NCI-H2227 (cell line): ENCODE results near the gene CAMKMT.

ENCODE experiments used
- DNase-seq: peaks from one replicate; lab custom pipeline; 2025; ENCODE audit not compliant: unreplicated experiment; lab: John Stamatoyannopoulos, UW

Gene CAMKMT

DNA sequence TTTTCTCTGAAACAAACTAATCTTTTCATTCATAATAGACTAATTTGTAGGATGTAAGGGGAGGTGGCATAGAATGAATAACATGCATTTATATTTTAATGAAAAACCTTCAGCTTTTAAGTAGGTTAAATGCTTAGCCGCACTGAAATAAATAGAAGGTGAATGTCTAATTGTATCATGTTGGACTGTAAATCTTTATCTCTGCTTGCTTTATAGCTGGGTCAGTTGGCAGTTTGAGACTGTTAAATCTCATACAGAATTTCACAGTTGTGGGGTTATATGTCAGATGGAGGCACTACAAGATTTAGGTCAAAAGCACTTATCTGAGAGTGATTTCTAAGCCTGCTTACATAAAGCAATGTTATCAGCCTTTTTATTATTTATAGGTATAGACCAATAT, 405.0 kb downstream of the CAMKMT start:
- DNase-seq, result no peak

DNA sequence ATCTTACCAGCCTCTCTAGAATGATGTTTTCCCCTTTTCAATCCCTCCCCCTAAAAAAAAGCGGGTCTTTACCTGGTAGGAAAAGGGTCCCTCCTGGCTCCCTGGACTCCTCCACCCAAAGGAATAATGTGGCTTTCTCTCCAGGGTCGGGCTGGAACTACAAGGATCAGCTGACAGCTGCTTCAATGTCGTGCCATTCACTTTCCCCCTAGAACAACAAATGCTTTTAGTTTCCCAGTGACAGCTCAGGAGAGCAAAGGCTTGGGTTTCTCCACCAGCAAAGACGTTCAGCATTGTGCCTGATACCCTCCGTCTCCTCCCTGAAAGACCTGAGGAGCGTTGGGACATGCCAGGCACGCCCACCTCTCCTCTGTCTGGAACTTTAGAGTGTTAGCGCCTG, 405.9 kb downstream of the CAMKMT start:
- DNase-seq, result no peak

DNA sequence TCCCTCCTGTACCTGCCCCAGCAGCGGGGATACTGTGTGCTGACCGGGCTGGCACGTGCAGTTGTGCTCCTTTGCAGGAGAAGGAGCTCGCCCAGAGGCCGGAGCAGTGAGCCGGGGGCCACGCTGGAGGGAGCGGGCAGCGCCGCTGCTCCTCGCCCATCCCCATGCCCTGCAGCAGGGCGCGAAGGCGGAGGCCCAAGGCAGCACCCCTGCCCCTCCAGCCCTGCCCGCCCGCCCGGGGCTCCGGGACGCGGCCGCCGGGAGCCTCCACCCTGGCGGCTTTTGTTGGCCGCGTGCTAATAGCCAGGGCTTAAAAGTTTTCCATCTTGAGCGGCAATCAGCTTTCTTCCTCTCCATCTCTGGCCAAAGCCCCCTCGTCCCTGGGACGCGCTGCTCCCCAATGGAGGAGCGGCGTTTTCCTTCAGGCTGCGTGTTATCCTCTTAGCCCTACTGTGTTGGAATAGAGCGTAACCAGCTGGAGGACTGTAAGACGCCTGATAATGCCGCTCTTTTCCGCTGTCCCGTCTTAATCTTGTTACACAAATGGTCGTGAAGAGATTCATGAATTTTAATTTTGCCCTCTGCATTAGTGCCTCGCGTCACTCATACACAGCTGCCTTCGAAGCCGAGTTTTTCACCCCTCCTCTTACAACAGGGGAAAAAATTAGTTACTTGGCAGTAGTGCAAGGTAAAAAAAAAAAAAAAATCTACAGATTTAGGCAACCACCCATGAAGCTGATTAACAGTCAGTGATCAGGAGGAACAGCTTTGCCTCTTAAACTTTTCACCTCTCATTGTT, 406.9 kb downstream of the CAMKMT start:
- DNase-seq, result peak; percentile 41

DNA sequence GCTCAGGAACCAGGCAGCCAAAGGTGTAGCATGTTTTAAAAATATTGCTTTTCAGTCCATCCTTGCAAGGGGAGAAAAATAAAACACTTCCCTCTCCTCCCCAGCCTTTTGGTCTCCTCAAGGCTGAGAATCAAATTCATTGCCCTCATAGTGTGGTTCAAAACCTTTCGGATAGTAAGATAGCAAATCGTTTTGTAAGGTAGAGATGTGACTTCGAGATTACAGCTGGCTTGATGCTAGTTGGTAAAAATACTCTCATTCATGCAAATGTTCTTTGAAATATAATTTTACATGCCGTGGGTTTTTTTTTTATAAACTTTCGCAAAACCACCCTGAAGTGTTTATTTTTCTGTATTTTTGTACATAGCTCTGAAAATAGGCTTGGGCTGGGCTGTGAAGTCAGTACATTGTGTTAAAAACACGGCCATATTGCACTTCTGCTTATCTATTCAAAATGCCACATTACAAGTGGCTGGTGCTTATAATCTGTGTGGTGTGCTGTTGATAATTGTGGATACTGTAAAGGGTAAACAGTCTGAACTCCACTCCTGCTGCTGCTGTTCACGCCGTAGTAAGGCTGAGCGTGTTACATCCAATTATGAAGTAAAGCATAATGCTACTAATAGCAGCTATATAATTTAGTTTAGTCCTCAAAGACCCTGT, 407.7 kb downstream of the CAMKMT start:
- no peak for DNase-seq

DNA sequence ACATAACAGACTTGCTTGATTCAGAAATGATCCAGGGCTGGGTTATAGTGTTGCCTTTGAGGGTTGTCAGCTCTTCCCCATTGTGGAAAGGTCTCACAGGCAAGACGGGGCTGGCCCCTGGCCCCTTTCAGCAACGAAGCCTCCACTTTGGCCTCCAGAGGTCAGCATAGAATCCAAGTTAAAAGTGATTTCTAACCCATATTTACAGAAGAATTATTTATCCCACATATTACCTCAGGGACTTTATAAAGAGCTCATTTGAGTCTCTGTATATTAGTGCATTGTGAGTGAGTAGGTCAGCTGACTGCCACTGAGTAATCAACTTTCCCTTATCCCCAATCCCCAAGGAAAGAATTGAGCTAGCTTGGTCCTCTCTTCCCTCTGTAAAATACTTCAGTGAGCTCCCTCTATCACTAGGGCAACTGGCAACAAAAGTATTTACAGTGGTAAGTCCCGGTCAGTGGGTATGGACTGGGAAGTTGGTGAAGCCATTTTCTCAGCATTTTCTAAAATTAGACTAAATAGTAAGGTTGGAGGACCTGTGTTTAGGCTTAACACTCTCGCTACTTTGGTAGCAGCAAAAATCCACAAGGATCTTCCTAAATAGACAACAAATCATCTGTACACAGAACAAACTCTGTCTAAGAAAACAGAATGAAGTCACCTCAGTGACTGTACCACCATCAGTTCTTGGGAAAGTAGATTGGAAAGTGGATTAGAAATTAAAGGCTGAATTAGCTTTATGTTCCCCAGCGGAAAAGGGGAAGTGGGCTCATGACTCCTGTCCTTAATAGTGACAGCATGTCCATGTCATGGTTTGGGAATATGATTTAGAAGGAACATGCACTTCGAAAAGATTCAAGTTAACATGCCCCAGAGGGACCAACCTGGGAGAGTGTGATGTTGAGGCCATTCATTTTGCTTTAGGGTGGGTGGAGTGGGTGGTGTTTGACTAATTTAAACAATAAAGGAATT, 408.8 kb downstream of the CAMKMT start:
- no peak for DNase-seq

DNA sequence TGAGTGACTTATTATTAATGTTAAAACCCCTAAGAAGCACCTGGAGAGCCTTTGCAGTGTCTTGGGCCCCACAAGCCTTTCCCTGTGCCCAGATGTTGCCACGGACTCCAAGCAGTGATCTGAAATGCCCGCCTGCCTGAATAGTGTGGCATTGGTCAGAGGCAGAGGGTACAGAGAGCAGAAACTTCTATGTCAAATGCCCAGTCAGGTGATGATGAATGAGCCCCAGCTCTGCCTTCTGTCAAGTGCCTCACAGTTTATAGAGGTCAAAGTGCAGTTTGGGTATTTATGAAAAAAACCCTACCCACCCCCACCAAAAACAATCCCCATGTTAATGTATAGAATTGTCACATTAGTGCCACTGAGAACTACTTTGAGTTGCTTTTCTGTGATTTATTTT, 409.8 kb downstream of the CAMKMT start:
- DNase-seq, result no peak

DNA sequence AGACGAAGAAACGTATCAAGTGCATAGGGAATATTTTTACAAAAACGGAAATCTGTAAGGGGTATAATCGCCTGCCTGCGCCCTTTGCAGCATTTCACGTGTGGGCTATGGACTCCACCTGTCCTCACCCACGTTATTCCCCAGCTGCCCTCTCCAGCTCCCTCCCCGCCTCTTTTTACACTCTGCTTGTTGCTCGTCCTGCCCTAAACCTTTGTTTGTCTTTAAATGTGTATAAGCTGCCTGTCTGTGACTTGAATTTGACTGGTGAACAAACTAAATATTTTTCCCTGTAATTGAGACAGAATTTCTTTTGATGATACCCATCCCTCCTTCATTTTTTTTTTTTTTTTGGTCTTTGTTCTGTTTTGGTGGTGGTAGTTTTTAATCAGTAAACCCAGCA, 410.4 kb downstream of the CAMKMT start:
- DNase-seq, result peak; percentile 33

DNA sequence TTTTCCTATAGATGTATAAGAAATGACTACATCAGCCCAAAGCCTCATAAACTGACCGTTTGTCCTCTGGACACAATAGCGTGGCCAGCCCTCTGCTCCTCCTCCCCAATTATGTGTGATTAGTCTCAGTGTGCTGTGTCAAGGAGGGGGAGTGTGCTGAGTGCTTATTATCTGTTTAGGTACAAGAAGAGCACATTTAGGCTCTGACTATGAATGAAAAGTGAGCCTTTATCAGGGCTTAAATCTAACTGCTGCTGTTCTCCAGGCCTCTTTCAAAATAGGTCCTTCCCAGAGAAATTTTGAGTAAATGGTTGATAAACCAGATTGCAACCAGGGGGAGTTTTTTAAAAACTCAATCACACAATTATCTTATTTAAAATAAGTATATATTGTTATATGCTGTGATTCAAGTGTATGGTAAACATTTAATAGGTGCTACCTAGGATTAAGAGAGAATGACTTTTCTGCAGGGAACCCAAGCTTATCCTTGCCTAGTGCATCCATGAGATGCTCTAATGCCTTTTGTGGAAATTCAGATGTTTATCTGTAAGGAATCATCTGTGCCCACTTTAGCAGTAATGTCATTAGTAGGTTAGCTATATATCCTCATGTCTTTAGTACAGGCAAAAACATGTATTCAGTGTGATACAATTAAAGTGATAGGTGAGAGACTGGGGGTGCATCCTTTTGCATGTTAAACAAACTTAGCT, 411.1 kb downstream of the CAMKMT start:
- peak; percentile 92 for DNase-seq

DNA sequence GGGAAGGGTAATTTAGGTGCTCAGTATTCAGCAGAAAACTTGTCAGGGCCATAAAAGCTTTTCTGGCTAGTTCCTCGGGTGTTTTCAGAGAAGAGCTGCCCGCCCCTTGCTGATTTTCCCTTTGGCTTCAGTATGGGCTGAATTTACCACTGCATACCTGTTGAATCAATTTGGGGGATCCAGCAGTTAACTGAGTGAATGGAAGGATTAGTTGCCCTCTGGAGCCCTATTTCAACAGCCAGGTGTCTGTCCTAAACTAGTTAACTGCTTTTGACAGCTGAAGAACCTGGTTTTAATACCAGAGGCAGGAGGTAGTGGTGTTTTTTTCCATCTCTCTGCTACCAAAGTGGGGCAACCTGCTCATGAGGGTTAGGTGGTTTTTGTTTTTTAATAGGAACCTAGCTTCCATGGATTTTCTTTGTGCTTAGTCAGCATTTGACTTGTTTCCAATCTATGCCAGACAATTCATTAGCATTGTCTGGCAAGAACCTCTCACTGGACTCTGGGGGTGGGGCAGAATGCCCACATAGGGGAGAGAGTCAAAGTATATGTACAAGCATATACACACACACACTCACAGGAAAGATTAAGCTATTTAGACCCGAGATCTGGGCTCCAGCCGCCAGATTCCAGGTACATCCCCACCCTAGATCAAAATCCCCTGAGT, 413.2 kb downstream of the CAMKMT start:
- no peak for DNase-seq

DNA sequence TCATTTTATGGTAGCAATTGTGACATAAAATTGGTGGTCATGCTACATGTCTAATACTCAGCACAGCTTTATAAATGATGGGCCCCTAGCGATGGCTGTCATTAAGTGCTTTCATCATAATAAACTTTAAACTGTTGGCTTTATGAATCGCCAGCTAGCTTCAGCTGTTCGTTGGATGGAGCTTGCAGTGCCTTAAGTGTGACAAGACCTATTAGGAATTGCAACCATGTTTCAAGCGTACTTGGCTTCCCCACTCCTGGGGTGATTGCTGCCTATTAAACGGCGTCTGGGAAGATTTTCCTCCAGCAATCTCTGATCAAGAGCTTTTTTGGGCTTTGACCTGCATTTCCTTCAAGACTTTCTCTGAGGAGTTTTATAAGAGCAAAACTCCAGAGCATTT, 415.3 kb downstream of the CAMKMT start:
- peak; percentile 88 for DNase-seq

DNA sequence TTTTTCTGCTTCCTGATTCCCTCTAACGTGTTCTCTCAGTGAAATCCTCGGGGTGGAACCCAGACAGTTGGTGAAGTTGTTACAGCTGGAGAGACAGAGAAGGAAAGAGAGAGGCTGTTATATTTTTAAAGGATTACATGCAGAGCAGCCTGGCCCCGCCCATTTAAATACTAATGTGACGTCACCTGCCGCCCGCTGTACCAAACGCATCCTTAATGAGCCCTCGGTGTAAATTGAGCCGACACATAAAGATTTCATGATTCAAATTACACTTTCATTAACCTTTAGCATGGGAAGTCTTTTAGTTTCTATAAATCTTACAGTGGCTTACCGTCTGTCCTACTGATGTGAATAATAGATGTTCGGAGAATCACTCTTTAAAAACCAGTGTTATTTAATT, 415.8 kb downstream of the CAMKMT start:
- DNase-seq, result peak; percentile 76

DNA sequence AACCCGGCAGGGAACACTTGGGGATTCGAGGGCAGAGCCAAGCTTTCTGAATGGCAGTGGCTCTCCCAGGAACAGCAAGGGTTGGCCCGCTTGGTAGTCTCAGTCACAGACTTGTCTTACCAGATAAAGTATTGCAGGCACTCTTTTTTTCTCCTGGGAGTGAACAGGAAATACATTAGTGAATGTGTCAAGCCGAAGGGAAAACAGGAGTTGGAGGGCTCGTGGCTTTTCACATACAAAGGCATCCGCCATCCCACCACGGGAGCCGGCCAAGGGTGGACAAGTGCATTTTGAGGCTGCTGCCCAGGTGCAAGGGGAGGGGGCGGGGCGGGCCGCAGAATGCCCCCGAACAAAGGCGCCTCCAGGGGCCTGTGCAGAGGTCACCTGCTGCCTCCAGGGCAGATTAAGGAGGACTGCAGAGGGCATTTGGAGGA, 416.5 kb downstream of the CAMKMT start:
- no peak for DNase-seq

DNA sequence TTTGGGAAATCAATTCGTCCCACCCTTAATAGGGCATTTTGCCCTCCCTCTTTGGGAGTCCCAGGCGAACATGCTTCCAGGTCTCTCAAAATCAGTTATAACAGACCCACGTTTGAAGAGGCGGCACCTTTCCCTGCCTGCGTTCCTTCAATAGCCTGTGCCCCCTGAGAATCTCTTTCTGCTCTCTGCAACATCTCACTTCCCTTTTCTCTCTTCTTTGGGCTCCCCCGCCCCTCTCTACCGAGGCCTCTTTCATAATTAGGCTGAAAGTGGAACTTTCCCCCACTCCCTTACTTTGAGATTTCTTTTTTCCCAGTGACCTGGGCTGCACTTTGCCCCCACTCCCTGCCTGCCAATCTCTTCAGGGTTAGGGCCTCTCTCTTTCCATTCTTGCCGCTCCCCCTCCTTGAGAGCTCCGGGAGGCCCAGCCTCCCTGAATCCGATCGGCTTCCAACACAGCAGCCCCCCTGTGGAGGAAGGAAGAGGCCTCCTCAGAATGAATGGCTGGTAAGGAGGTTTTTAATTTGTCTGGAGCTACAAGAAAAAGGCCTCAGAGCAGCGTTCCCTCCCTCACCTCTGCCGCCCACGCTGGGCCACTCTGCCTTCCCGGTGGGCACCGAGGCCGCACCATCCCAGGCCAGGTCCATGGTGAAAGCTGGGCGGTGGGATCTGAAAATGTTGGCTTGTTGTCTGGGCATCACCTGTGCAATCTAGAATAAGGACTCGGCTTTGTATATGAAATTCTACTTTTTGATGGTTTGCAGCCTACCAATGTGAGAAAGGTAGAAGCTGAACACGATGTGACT, 417.1 kb downstream of the CAMKMT start:
- peak; percentile 15 for DNase-seq

DNA sequence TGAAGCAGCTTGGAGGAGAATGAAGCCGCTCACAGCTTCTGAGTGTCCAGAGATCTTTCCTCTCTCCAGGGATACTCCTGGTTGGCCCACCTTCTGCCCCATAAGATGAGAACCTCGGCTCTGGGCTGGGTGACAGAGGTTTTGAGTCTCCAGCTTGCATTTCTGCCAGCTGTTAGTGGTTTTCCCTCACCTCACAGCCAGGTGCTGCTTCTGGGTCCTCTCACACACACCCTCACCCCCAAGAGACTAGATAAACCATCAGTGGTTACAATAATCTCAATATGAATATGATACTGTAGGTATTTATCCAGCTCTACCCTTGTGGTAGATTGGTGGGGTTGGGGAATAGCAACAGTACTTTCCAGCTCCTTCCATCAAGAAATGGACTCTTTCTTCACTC, 418.0 kb downstream of the CAMKMT start:
- no peak for DNase-seq

DNA sequence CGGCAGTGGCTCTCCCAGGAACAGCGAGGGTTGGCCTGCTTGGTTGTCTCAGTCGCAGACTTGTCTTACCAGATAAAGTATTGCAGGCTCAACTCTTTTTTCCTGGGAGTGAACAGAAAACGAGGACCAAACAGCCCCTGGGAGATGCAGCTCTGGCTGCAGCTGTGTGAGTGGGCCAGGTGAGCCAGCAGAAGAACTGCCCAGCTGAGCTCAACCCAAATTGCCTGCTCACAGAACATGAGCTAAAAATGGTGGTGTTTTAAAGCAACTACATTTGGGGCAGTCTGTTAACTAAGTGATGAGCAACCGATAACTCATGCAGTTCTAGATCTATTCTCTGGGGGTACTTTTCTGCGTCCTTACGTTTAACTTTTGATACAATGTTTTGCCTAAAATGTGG, 418.7 kb downstream of the CAMKMT start:
- no peak for DNase-seq

DNA sequence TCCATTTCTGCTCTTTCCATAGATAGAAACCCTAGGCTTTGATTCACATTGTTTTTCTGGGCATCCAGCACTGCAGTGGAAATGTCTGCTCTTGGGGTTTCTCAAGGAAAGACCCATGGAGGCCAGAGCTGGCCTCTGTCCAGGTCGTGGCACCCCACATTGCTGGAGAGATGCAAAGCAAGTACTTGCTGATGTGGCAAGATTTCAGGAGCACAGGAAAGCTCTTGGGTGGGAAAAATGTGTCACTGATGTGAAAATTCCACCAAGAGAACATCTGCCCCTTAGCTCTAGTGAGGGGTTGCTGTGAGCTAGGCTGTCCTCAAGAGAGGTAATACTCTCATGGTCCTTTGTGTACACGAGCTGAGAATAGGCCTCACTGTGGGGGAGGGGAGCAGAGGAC, 423.7 kb downstream of the CAMKMT start:
- no peak for DNase-seq

DNA sequence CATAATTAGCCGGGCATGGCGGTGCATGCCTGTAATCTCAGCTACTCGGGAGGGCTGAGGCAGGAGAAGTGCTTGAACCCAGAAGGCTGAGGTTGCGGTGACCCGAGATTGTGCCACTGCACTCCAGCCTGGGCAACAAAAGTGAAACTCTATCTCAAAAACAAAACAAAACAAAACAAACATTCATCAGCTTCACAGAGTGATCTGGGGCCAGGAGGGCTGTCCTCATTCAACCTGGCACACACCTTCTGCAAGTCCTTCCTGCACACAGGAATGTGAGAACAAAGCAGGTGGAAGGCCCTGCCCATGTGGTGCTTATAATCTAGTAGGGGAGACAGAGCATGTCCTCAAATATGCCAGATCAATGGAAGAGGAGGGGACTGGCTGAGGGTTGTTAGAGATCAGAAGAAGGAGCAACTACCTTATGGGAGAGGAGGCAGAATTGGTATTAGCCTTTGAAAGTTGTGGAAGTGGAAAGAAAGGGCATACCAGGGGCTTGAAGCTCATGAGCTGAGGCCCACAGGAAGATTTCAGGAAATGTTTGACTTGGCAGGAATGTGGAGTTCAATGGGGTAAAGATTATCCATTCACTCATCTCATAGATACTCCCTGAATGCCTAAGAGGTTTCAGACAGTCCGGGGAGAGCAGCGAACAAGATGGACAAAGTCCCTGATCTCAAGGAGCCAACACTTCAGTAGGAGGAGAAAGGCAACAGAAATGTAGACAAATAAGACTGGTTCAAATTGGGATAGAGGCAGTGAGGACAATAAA, 424.5 kb downstream of the CAMKMT start:
- DNase-seq, result no peak

DNA sequence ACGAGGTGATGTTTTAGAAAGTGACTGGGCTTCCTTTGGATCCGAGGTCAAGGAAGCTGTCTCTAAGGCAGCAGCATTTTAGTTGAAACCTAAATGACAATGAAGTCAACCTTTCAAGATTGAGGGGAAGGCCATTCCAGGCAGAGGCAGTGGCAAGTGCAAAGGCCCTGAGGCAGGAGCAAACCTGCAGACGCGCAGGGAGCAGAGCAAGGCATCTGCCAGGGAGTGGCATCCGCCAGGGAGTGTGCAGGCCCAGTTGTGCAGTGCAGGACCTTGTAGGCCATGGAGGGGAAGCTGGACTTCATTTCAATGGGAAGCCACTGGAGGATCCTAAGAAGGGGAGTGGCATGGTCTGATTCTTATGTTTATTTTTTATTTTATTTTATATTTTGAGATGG, 425.1 kb downstream of the CAMKMT start:
- DNase-seq, result no peak

DNA sequence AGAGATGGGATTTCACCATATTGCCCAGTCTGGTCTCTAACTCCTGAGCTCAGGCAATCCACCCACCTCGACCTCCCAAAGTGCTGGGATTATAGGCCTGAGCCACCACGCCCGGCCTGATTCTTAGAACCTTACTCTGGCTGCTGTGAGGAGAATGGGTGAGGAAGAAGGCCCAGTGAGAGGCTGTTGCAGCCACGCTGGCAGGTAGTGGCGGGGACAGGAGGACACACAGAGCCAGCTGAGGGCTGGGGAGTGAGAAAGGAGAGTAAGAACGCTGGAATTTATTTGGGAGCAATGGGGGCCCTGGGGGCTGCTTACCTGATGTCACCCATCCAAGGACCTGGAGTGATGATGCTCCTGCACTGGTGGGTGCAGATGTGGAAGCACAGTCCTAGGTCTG, 425.9 kb downstream of the CAMKMT start:
- DNase-seq, result no peak
